Epithelial cell of esophagus (primary cell): ENCODE measurements around the gene TEC.

Experiments used
- DNase-seq: peaks from one replicate; pipeline ENCODE4 v3.0.0; 2010; ENCODE audit warnings: low read depth
- H3K4me3 ChIP-seq: 2 replicates; pipeline ENCODE4 v1.5.1; 2011; ENCODE audit warnings: mild to moderate bottlenecking, low read length, control low read depth
- CTCF ChIP-seq: IDR thresholded peaks from 2 replicates; pipeline ENCODE4 v1.5.1; 2011; ENCODE audit warnings: low read depth, mild to moderate bottlenecking, low read length, control low read depth, inconsistent platforms; ENCODE audit not compliant: insufficient read depth; ENCODE audit errors: missing control alignments

The TEC gene

GRCh38 chr4:48085821-48086589 lies 183.6 kb downstream of the TEC start:
- no peak for TF ChIP-seq CTCF
- peak; percentile 39 for DNase-seq
- no peak overlapping the region for H3K4me3 ChIP-seq
